Osteocyte (in vitro differentiated cells): Measurements from ENCODE around the gene RFNG. TPM values are rescaled to one million over a fixed set of nuclear protein-coding genes. Genes with fewer than 3 reads are reported as not detected.

ENCODE experiments used
- DNase-seq: peaks from one replicate; pipeline ENCODE4 v3.0.0; 2021; ENCODE audit warnings: mixed read lengths; ENCODE audit not compliant: unreplicated experiment; ENCODE audit errors: extremely low spot score
- H3K27ac Mint-ChIP-seq: one replicate; pipeline ENCODE4 v1.8.0; 2021; ENCODE audit warnings: mild to moderate bottlenecking, mixed read lengths; ENCODE audit not compliant: unreplicated experiment
- H3K27me3 Mint-ChIP-seq: one replicate; pipeline ENCODE4 v1.8.0; 2021; ENCODE audit warnings: mixed read lengths; ENCODE audit not compliant: unreplicated experiment
- H3K36me3 Mint-ChIP-seq: one replicate; pipeline ENCODE4 v1.8.0; 2021; ENCODE audit warnings: mixed read lengths; ENCODE audit not compliant: unreplicated experiment
- H3K4me1 Mint-ChIP-seq: one replicate; pipeline ENCODE4 v1.8.0; 2021; ENCODE audit warnings: mixed read lengths; ENCODE audit not compliant: unreplicated experiment
- H3K4me3 Mint-ChIP-seq: one replicate; pipeline ENCODE4 v1.8.0; 2021; ENCODE audit warnings: mild to moderate bottlenecking, moderate library complexity, mixed read lengths; ENCODE audit not compliant: unreplicated experiment
- H3K9me3 Mint-ChIP-seq: one replicate; pipeline ENCODE4 v1.8.0; 2021; ENCODE audit warnings: mixed read lengths; ENCODE audit not compliant: unreplicated experiment
- CTCF ChIP-seq: fragments of 200-600 bp; sonication (generic); IDR thresholded peaks from 2 replicates; pipeline ENCODE4 v1.5.0; 2021; ENCODE audit warnings: antibody characterized with exemption, mild to moderate bottlenecking, moderate library complexity
- total RNA-seq: library from RNA; stranded (reverse); gene quantifications from 2 replicates; pipeline ENCODE4 v1.2.1, GENCODE V29; 2021

RFNG gene
- total RNA-seq, 1 donor from 2014 or later = 41.0 TPM

- H3K27ac Mint-ChIP-seq = peak overlapping the region; percentile 72
- peaks cover 17% of the 10 kb centered on the region for H3K36me3 Mint-ChIP-seq
- no peak for TF ChIP-seq CTCF
- H3K4me3 Mint-ChIP-seq = peak overlapping the region; percentile 84
- H3K4me1 Mint-ChIP-seq = peaks cover 17% of the 10 kb centered on the region
- no peak for DNase-seq
- H3K9me3 Mint-ChIP-seq = no peaks in the 10 kb centered on the region
- no peaks in the 10 kb centered on the region for H3K27me3 Mint-ChIP-seq
Observed at GRCh38 chr17:82050761-82051641, 610 bp downstream of the RFNG start.

- H3K9me3 Mint-ChIP-seq = no peaks in the 10 kb centered on the region
- peak overlapping the region; percentile 84 for H3K4me3 Mint-ChIP-seq
- peak overlapping the region; percentile 72 for H3K27ac Mint-ChIP-seq
- H3K27me3 Mint-ChIP-seq = no peaks in the 10 kb centered on the region
- TF ChIP-seq CTCF = no peak
- DNase-seq = no peak
- H3K36me3 Mint-ChIP-seq = peaks cover 17% of the 10 kb centered on the region
- peaks cover 17% of the 10 kb centered on the region for H3K4me1 Mint-ChIP-seq
Observed at GRCh38 chr17:82050152-82050760, 1.4 kb downstream of the RFNG start.

- Mint-ChIP-seq H3K4me1 (peaks cover 17% of the 10 kb centered on the region), H3K27ac (no peak overlapping the region), H3K27me3 (no peaks in the 10 kb centered on the region), H3K36me3 (peaks cover 13% of the 10 kb centered on the region), H3K9me3 (no peaks in the 10 kb centered on the region), H3K4me3 (peak overlapping the region; percentile 84)
- no peak for DNase-seq
- no peak for TF ChIP-seq CTCF
Observed at GRCh38 chr17:82049521-82049971, 2.1 kb downstream of the RFNG start.

GRCh38 chr17:82049106-82049505 lies 2.5 kb downstream of the RFNG start:
- Mint-ChIP-seq H3K4me3 (peak overlapping the region; percentile 35), H3K27ac (no peak overlapping the region), H3K9me3 (no peaks in the 10 kb centered on the region), H3K27me3 (no peaks in the 10 kb centered on the region), H3K4me1 (peaks cover 17% of the 10 kb centered on the region), H3K36me3 (peaks cover 13% of the 10 kb centered on the region)
- TF ChIP-seq CTCF = no peak
- no peak for DNase-seq

- H3K27me3 Mint-ChIP-seq = no peaks in the 10 kb centered on the region
- TF ChIP-seq CTCF = no peak
- peaks cover 17% of the 10 kb centered on the region for H3K4me1 Mint-ChIP-seq
- H3K9me3 Mint-ChIP-seq = no peaks in the 10 kb centered on the region
- no peak overlapping the region for H3K27ac Mint-ChIP-seq
- no peak for DNase-seq
- H3K4me3 Mint-ChIP-seq = peak overlapping the region; percentile 35
- H3K36me3 Mint-ChIP-seq = peaks cover 13% of the 10 kb centered on the region
Observed at GRCh38 chr17:82048571-82048971, 3.0 kb downstream of the RFNG start.
